Medulla oblongata (tissue), 1 donor: Measurements from ENCODE around the gene EFL1.
"Not testable (repeated sequence)": the region's sequence is repeated elsewhere in the genome, so short reads cannot be mapped to it uniquely, and the experiment has no call there.

Source experiments
- DNase-seq: peaks from one replicate; pipeline ENCODE4 v3.0.0-alpha.2; 2015; ENCODE audit errors: extremely low spot score

EFL1 gene

GRCh38 chr15:82262422-82263026 lies at the start of gene EFL1, which contains the start of gene SAXO2:
EFL1 (minus strand) TSS chr15:82262734; CDS start chr15:82261778, 956 bp downstream.
SAXO2 (plus strand) TSS chr15:82262818; CDS start chr15:82262880, 62 bp downstream.
- DNase-seq: peak; percentile 95

GRCh38 chr15:82311321-82311720 lies 48.8 kb upstream of the EFL1 start:
- DNase-seq: not testable (repeated sequence)

GRCh38 chr15:82309802-82310201 lies 47.3 kb upstream of the EFL1 start:
- DNase-seq: no peak

GRCh38 chr15:82307714-82308081 lies 45.2 kb upstream of the EFL1 start:
- DNase-seq: no peak

- no peak for DNase-seq
Observed at GRCh38 chr15:82306791-82307713, 44.5 kb upstream of the EFL1 start.

GRCh38 chr15:82305621-82306048 lies 43.1 kb upstream of the EFL1 start:
- no peak for DNase-seq

GRCh38 chr15:82304778-82305090 lies 42.2 kb upstream of the EFL1 start:
- no peak for DNase-seq

- no peak for DNase-seq
Observed at GRCh38 chr15:82303956-82304777, 41.6 kb upstream of the EFL1 start.

- DNase-seq: no peak
Observed at GRCh38 chr15:82301296-82302016, 38.9 kb upstream of the EFL1 start.

- no peak for DNase-seq
Observed at GRCh38 chr15:82300883-82301282, 38.3 kb upstream of the EFL1 start.

- DNase-seq: not testable (repeated sequence)
Observed at GRCh38 chr15:82300326-82300725, 37.8 kb upstream of the EFL1 start.

- DNase-seq: not testable (repeated sequence)
Observed at GRCh38 chr15:82299511-82299914, 37.0 kb upstream of the EFL1 start.

- DNase-seq: no peak
Observed at GRCh38 chr15:82298520-82298919, 36.0 kb upstream of the EFL1 start.

GRCh38 chr15:82298032-82298431 lies 35.5 kb upstream of the EFL1 start:
- DNase-seq: no peak

GRCh38 chr15:82297546-82297945 lies 35.0 kb upstream of the EFL1 start:
- DNase-seq: no peak

GRCh38 chr15:82294061-82294690 lies 31.6 kb upstream of the EFL1 start:
- DNase-seq: no peak

GRCh38 chr15:82292271-82292670 lies 29.7 kb upstream of the EFL1 start:
- DNase-seq: no peak

GRCh38 chr15:82288202-82288601 lies 25.7 kb upstream of the EFL1 start:
- not testable (repeated sequence) for DNase-seq

GRCh38 chr15:82286475-82286874 lies 23.9 kb upstream of the EFL1 start:
- DNase-seq: peak; percentile 28

GRCh38 chr15:82284381-82284780 lies 21.8 kb upstream of the EFL1 start:
- DNase-seq: not testable (repeated sequence)

GRCh38 chr15:82282386-82282785 lies 19.9 kb upstream of the EFL1 start:
- not testable (repeated sequence) for DNase-seq
